ENCODE results near the gene TTLL8.

DNA sequence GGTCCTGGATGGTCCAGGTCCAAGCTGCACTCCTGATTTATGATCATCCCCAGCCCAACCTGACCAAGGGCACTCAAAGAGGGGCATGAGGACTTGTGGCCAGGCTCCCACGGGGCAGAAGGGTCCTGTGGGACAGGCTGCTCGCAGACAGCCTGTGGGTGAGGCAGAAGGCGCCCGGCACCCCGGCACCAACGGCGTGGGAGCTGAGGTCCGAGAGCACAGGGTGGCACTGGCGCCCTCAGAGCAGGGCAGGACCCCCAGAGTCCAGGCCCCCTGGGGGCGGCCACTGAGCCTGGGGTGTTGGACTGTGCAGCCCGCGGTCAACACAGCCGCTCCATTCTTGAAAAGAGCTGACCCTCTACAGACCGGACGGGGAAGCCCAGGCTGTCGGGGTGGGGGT lies 48.8 kb downstream of the TTLL8 start:
- TF ChIP-seq EZH2phosphoT487 (IDR thresholded peaks at IDR 0.05; ENCODE audit: borderline replicate concordance, low read depth): no peak
- TF ChIP-seq, protein P1, sequence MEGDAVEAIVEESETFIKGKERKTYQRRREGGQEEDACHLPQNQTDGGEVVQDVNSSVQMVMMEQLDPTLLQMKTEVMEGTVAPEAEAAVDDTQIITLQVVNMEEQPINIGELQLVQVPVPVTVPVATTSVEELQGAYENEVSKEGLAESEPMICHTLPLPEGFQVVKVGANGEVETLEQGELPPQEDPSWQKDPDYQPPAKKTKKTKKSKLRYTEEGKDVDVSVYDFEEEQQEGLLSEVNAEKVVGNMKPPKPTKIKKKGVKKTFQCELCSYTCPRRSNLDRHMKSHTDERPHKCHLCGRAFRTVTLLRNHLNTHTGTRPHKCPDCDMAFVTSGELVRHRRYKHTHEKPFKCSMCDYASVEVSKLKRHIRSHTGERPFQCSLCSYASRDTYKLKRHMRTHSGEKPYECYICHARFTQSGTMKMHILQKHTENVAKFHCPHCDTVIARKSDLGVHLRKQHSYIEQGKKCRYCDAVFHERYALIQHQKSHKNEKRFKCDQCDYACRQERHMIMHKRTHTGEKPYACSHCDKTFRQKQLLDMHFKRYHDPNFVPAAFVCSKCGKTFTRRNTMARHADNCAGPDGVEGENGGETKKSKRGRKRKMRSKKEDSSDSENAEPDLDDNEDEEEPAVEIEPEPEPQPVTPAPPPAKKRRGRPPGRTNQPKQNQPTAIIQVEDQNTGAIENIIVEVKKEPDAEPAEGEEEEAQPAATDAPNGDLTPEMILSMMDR (IDR thresholded peaks at IDR 0.05): no peak
- TF ChIP-seq TEAD4 (IDR thresholded peaks at IDR 0.05; ENCODE audit: borderline replicate concordance, insufficient read depth): no peak
- no peak for TF ChIP-seq SMC3 (IDR thresholded peaks at IDR 0.05; ENCODE audit: low read depth, low read length)
- no peak for TF ChIP-seq GATA2 (CRISPR knock-in tag; IDR thresholded peaks at IDR 0.05)
- TF ChIP-seq, protein P2, sequence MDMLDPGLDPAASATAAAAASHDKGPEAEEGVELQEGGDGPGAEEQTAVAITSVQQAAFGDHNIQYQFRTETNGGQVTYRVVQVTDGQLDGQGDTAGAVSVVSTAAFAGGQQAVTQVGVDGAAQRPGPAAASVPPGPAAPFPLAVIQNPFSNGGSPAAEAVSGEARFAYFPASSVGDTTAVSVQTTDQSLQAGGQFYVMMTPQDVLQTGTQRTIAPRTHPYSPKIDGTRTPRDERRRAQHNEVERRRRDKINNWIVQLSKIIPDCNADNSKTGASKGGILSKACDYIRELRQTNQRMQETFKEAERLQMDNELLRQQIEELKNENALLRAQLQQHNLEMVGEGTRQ (IDR thresholded peaks at IDR 0.05; ENCODE audit: borderline replicate concordance, low read depth, low read length): no peak
- no peak for TF ChIP-seq CHD2 (IDR thresholded peaks at IDR 0.05; ENCODE audit: low read length, partially characterized antibody)
